Endothelial cell of umbilical vein (primary cell): ENCODE data around the gene RABEP1. TPM values are rescaled to one million over a fixed set of nuclear protein-coding genes. Genes with fewer than 3 reads are reported as not detected.

Source experiments
- BruUV-seq: library from RNA; stranded (reverse); fragments of 400-500 nt; replicated peaks from 2 replicates; lab custom pipeline; 2021; lab: Mats Ljungman, UMichigan
- CTCF ChIA-PET: fragments of 300-600, 350-600 bp; sonication (Branson Sonifier 250); formaldehyde crosslinking; loops from one replicate; lab custom pipeline; 2021; ENCODE audit warnings: antibody characterized with exemption, inconsistent platforms; lab: Charles Lee
- POLR2A ChIA-PET: fragments of 300-600, 350-600 bp; sonication (Branson Sonifier 250); formaldehyde crosslinking; loops from one replicate; lab custom pipeline; 2021; ENCODE audit warnings: antibody characterized with exemption, inconsistent platforms; lab: Charles Lee
- DNase-seq: peaks from one replicate; pipeline ENCODE4 v3.0.0-alpha.2; 2011; ENCODE audit warnings: low read depth, low spot score
- FAIRE-seq: peaks from 2 replicates; lab custom pipeline; 2011; peaks lifted over from hg19 to GRCh38; lab: Jason Lieb, UNC
- H2AFZ ChIP-seq: 2 replicates; pipeline ENCODE4 v1.6.0; 2012; ENCODE audit warnings: low read depth, low read length, control low read depth, inconsistent platforms
- H3K27ac ChIP-seq: 2 replicates; pipeline ENCODE4 v1.5.1; 2011; ENCODE audit warnings: low read depth, mild to moderate bottlenecking, control low read depth, low read length, moderate library complexity; ENCODE audit not compliant: insufficient read depth
- H3K27me3 ChIP-seq, 2 experiments: 2 replicates each; pipeline versions ENCODE4 v1.6.0 to v1.6.1; 2011; ENCODE audit warnings: low read length in 2 of 2, mixed read lengths in 1 of 2; ENCODE audit not compliant: control insufficient read depth in 2 of 2, insufficient read depth in 2 of 2
- H3K36me3 ChIP-seq, 2 experiments: 2 replicates in 1 of 2; 3 replicates in 1 of 2; pipeline ENCODE4 v1.5.1; 2011; ENCODE audit warnings: low read length in 2 of 2, mild to moderate bottlenecking in 1 of 2, moderate library complexity in 1 of 2; ENCODE audit not compliant: control insufficient read depth in 2 of 2, insufficient read depth in 2 of 2; ENCODE audit errors: extremely low read depth in 1 of 2
- H3K4me1 ChIP-seq: 3 replicates; pipeline ENCODE4 v1.5.1; 2011; ENCODE audit warnings: mild to moderate bottlenecking, low read length; ENCODE audit not compliant: control insufficient read depth, insufficient read depth; ENCODE audit errors: extremely low read depth
- H3K4me2 ChIP-seq: 2 replicates; pipeline ENCODE4 v1.6.1; 2011; ENCODE audit warnings: low read length, control low read depth, mixed read lengths; ENCODE audit not compliant: insufficient read depth
- H3K4me3 ChIP-seq, 3 experiments: fragments of 200-600 bp in 1 of 3; sonication (generic), shearing (Covaris generic) in 1 of 3; replicated peaks in 1 of 3; 2 replicates each; pipeline ENCODE4 v1.5.1; 2011 to 2016; ENCODE audit warnings: control low read depth in 3 of 3, low read length in 3 of 3, mild to moderate bottlenecking in 2 of 3, inconsistent platforms in 1 of 3, low read depth in 1 of 3, moderate library complexity in 1 of 3; ENCODE audit not compliant: insufficient read depth in 1 of 3
- H3K79me2 ChIP-seq: 2 replicates; pipeline ENCODE4 v1.6.0; 2012; ENCODE audit warnings: low read length, inconsistent platforms; ENCODE audit not compliant: control insufficient read depth, insufficient read depth
- H3K9ac ChIP-seq: replicated peaks from 2 replicates; pipeline ENCODE3; 2011; ENCODE audit warnings: low read length, control low read depth; ENCODE audit not compliant: insufficient read depth; ENCODE audit errors: extremely low read depth
- H3K9me1 ChIP-seq: replicated peaks from 3 replicates; pipeline ENCODE4 v1.6.0; 2011; ENCODE audit warnings: mild to moderate bottlenecking, low read length; ENCODE audit not compliant: control insufficient read depth, insufficient read depth; ENCODE audit errors: extremely low read depth
- H3K9me3 ChIP-seq: replicated peaks from 2 replicates; pipeline ENCODE4 v1.5.1; 2012; ENCODE audit warnings: low read length, inconsistent platforms; ENCODE audit not compliant: control insufficient read depth, insufficient read depth
- H4K20me1 ChIP-seq: replicated peaks from 2 replicates; pipeline ENCODE3; 2011; ENCODE audit warnings: mild to moderate bottlenecking, low read length; ENCODE audit not compliant: control insufficient read depth, insufficient read depth; ENCODE audit errors: extremely low read depth
- CTCF ChIP-seq, 2 donors: IDR thresholded peaks; 1 replicate in 1 of 2; 2 replicates in 1 of 2; pipeline ENCODE4 v1.5.1; 2011; ENCODE audit warnings: low read length in 2 of 2, mild to moderate bottlenecking in 2 of 2, moderate library complexity in 2 of 2, control low read depth in 1 of 2, inconsistent platforms in 1 of 2, low read depth in 1 of 2; ENCODE audit not compliant: insufficient read depth in 1 of 2; ENCODE audit errors: extremely low read depth in 1 of 2
- EZH2 ChIP-seq: IDR thresholded peaks from 2 replicates; pipeline ENCODE4 v1.6.1; 2012; ENCODE audit warnings: borderline replicate concordance, low read depth, mild to moderate bottlenecking, moderate library complexity, low read length, inconsistent platforms; ENCODE audit not compliant: severe bottlenecking
- FOS ChIP-seq: IDR thresholded peaks from 2 replicates; pipeline ENCODE4 v1.6.1; 2011; ENCODE audit warnings: mild to moderate bottlenecking, low read length, moderate library complexity, borderline replicate concordance; ENCODE audit not compliant: insufficient read depth
- GATA2 ChIP-seq: IDR thresholded peaks from 2 replicates; pipeline ENCODE4 v1.7.0; 2011; ENCODE audit warnings: low read depth, mild to moderate bottlenecking, moderate library complexity, mixed read lengths, low read length; ENCODE audit not compliant: insufficient read length, insufficient read depth
- JUN ChIP-seq: IDR thresholded peaks from 2 replicates; pipeline ENCODE4 v1.6.1; 2011; ENCODE audit warnings: borderline replicate concordance, low read depth; ENCODE audit not compliant: insufficient read length, insufficient read depth
- MYC ChIP-seq: IDR thresholded peaks from one replicate; pipeline ENCODE4 v1.6.1; 2011; ENCODE audit warnings: mild to moderate bottlenecking, low read depth, low read length
- POLR2A ChIP-seq: IDR thresholded peaks from 2 replicates; pipeline ENCODE4 v1.6.1; 2012; ENCODE audit warnings: low read depth, mild to moderate bottlenecking, control low read depth, low read length
- POLR2AphosphoS5 ChIP-seq: IDR thresholded peaks from 2 replicates; pipeline ENCODE4 v1.6.1; 2012; ENCODE audit warnings: low read depth, mild to moderate bottlenecking, control low read depth, low read length, moderate library complexity; ENCODE audit not compliant: insufficient read depth
- dilution Hi-C: fragments of 300-500 bp; cut with MboI; formaldehyde crosslinking; loops from one replicate; pipeline ENCODE4 v1.15.0; 2019; ENCODE audit warnings: low sequenced_read_pairs; ENCODE audit not compliant: extremely low pct_ligation_motif_present
- intact Hi-C: fragments of 100-400 bp; cut with micrococcal nuclease; formaldehyde crosslinking; loops from one replicate; pipeline ENCODE4 v1.10.0; 2022
- polyA plus RNA-seq, 4 experiments: library from polyadenylated mRNA; depleted of rRNA in 3 of 4; stranded (reverse) in 3 of 4; unstranded in 1 of 4; fragments of >200 nt; gene quantifications; 2 replicates each; pipeline versions ENCODE4 v1.2.1 to v1.2.3, GENCODE V29; 2011 to 2012; ENCODE audit warnings: missing spikeins in 1 of 4
- total RNA-seq: library from RNA; stranded (reverse); gene quantifications from 2 replicates; pipeline ENCODE4 v1.2.3, GENCODE V29; 2021
- TF ChIP-seq, protein P1 (sequence below): IDR thresholded peaks from 2 replicates; pipeline ENCODE4 v1.6.1; 2011; ENCODE audit not compliant: insufficient read depth, insufficient read length

The RABEP1 gene
- total and polyA plus RNA-seq, 2 donors (not counting 3 experiments of a cell fraction or from before 2014, with no cell fraction given) = 10.1 to 54.8 TPM

DNA sequence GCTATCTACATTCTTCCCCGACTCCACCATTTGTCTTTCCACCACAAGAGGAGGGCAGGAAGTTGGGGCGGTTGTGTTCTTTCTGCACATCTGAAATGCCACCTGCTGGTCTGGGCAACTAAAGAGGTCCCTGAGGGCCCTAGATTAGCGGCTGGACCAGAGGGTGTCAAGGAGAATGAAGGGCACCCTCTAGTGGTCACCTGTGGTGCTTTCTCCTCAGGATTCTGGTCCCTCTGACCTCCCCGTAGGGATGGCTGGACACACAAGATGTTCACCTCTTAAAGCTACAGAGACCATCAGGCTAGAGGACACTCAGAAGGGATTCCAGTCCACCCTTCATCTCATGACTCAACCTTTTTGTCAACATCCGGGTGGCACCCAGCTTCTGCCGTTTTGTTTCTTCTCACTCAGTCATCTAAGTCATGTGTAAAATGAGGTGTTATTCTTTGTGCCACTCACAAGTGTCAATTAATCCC, 44.5 kb upstream of the RABEP1 start:
- intact Hi-C loops = loop anchor here (1.0 kb wide), 1 partner anchor 40 kb away; no protein-coding TSS in a partner anchor
- no peak overlapping the region for H3K4me2 ChIP-seq
- H3K79me2 ChIP-seq = no peaks in the 10 kb centered on the region
- no peak overlapping the region for H3K27ac ChIP-seq
- H3K36me3 ChIP-seq = no peaks in the 10 kb centered on the region
- H3K9me3 ChIP-seq = no peaks in the 10 kb centered on the region
- no peaks in the 10 kb centered on the region for H3K4me1 ChIP-seq
- POLR2A ChIA-PET = no interaction called here
- no TSS peak for BruUV-seq
- H4K20me1 ChIP-seq = no peaks in the 10 kb centered on the region
- dilution Hi-C loops = no loop called here
- no peaks in the 10 kb centered on the region for H3K9me1 ChIP-seq
- H3K4me3 ChIP-seq = no peak overlapping the region
- CTCF ChIA-PET = interaction anchor here (0.7 to 2.7 kb wide), 12 partner anchors 9 to 201 kb away, joined by 3 to 30 read pairs (median 4); partner anchors contain the start of genes C1QBP and ZNF594
- H3K27me3 ChIP-seq = no peaks in the 10 kb centered on the region
- H2AFZ ChIP-seq = no peak overlapping the region
- TF ChIP-seq CTCF (IDR thresholded peaks at IDR 0.05; ENCODE audit: extremely low read depth in 1 of 2, insufficient read depth in 1 of 2, low read depth in 1 of 2, low read length in 2 of 2) = peak; percentile 76 to 77
- TF ChIP-seq MYC = no peak
- peak; percentile 91 for FAIRE-seq
- peak; percentile 64 for DNase-seq
- no peak overlapping the region for H3K9ac ChIP-seq

DNA sequence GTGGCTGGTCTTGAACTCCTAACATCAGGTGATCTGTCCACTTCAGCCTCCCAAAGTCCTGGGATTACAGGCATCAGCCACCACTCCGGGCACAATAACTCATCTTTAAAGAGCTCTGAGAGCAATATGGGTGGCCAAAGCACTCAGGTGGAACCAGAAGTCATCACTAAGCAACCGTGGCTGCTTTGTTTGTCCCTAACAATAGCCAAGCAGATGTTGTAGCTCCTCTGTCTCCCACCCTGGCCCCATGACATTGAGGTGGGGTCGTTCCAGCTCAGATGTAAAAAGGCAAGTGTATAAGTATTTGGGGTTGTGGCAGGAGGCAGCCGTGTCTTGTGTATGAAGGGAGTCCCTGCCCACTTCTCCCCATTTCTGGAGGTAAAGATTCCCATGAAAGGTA, 43.8 kb upstream of the RABEP1 start:
- CTCF ChIA-PET = interaction anchor here (0.7 to 2.7 kb wide), 8 partner anchors 8 to 200 kb away, joined by 3 to 30 read pairs (median 4); partner anchors contain the start of genes C1QBP and ZNF594
- dilution Hi-C loops = no loop called here

More for the DNA sequence above, 43.8 kb upstream of the RABEP1 start:
- BruUV-seq = no TSS peak
- TF ChIP-seq MYC (no peak), POLR2A (no peak), GATA2 (no peak), FOS (no peak), CTCF (IDR thresholded peaks at IDR 0.05; ENCODE audit: extremely low read depth in 1 of 2, insufficient read depth in 1 of 2, low read depth in 1 of 2, low read length in 2 of 2) (no peak), POLR2AphosphoS5 (no peak), EZH2 (no peak), JUN (no peak)
- TF ChIP-seq, protein P1, sequence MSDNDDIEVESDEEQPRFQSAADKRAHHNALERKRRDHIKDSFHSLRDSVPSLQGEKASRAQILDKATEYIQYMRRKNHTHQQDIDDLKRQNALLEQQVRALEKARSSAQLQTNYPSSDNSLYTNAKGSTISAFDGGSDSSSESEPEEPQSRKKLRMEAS = no peak
- no peaks in the 10 kb centered on the region for H3K9me3 ChIP-seq
- H2AFZ ChIP-seq = no peak overlapping the region
- no peak overlapping the region for H3K4me2 ChIP-seq
- no peaks in the 10 kb centered on the region for H3K79me2 ChIP-seq
- no peaks in the 10 kb centered on the region for H3K9me1 ChIP-seq
- intact Hi-C loops = no loop called here
- no peaks in the 10 kb centered on the region for H3K27me3 ChIP-seq
- POLR2A ChIA-PET = no interaction called here
- H3K27ac ChIP-seq = no peak overlapping the region
- H4K20me1 ChIP-seq = no peaks in the 10 kb centered on the region
- FAIRE-seq (no peak), DNase-seq (no peak)
- peaks cover 2% of the 10 kb centered on the region for H3K4me1 ChIP-seq
- H3K36me3 ChIP-seq = no peaks in the 10 kb centered on the region
- H3K9ac ChIP-seq = no peak overlapping the region
- no peak overlapping the region for H3K4me3 ChIP-seq
